WTC11 (cell line): ENCODE results near the gene CD37. TPM values are rescaled to one million over a fixed set of nuclear protein-coding genes. Genes with fewer than 3 reads are reported as not detected.
A peak's percentile ranks its signal among the peaks of the same experiment; 100 is the strongest.
"Not testable (repeated sequence)": the region's sequence is repeated elsewhere in the genome, so short reads cannot be mapped to it uniquely, and the experiment has no call there.

Experiments
- ATAC-seq: fragments of 200-7000 bp; cut with Tn5 transposase; 2 replicates; pipeline ENCODE4 v1.10.0; 2021; ENCODE audit warnings: mild to moderate bottlenecking, moderate library complexity
- CTCF ChIA-PET: fragments of 300-600 bp; sonication (Branson Sonifier 250); formaldehyde crosslinking; loops from one replicate; lab custom pipeline; 2021; ENCODE audit warnings: antibody characterized with exemption; lab: Charles Lee
- POLR2A ChIA-PET: fragments of 350-600 bp; sonication (Branson Sonifier 250); formaldehyde crosslinking; loops from one replicate; lab custom pipeline; 2021; ENCODE audit warnings: antibody characterized with exemption; lab: Charles Lee
- DNase-seq: peaks from one replicate; pipeline ENCODE4 v3.0.0; 2021; ENCODE audit warnings: low spot score
- H3K27ac Mint-ChIP-seq: 2 replicates; pipeline ENCODE4 v1.8.0; 2021; ENCODE audit warnings: mixed read lengths
- H3K27me3 Mint-ChIP-seq: 2 replicates; pipeline ENCODE4 v1.8.0; 2021; ENCODE audit warnings: low read depth, mild to moderate bottlenecking, moderate library complexity, mixed read lengths
- H3K36me3 Mint-ChIP-seq: 2 replicates; pipeline ENCODE4 v1.8.0; 2021; ENCODE audit warnings: mixed read lengths
- H3K4me1 Mint-ChIP-seq: 2 replicates; pipeline ENCODE4 v1.8.0; 2022; ENCODE audit warnings: mixed read lengths
- H3K4me3 Mint-ChIP-seq: 2 replicates; pipeline ENCODE4 v1.8.0; 2021; ENCODE audit warnings: mild to moderate bottlenecking, moderate library complexity, mixed read lengths
- H3K9me3 Mint-ChIP-seq: 2 replicates; pipeline ENCODE4 v1.8.0; 2021; ENCODE audit warnings: mixed read lengths
- ATF1 ChIP-seq: sonication (generic); formaldehyde crosslinking; IDR thresholded peaks from 2 replicates; pipeline ENCODE4 v1.8.1; 2023; ENCODE audit warnings: mild to moderate bottlenecking, moderate library complexity, missing genetic modification reagents
- EMX1 ChIP-seq: fragments of 250-450 bp; sonication (Bioruptor Pico); IDR thresholded peaks from 2 replicates; pipeline ENCODE4 v1.8.0; 2021; ENCODE audit warnings: mild to moderate bottlenecking
- FOXK1 ChIP-seq: sonication (generic); formaldehyde crosslinking; IDR thresholded peaks from 2 replicates; pipeline ENCODE4 v1.8.0; 2022; ENCODE audit warnings: mild to moderate bottlenecking, moderate library complexity, missing genetic modification reagents
- GABPB1 ChIP-seq: sonication (generic); formaldehyde crosslinking; IDR thresholded peaks from 2 replicates; pipeline ENCODE4 v1.8.1; 2023; ENCODE audit warnings: mild to moderate bottlenecking, missing genetic modification reagents
- HMGA2 ChIP-seq: fragments of 250-450 bp; sonication (Bioruptor Pico); IDR thresholded peaks from 2 replicates; pipeline ENCODE4 v1.4.0; 2021; ENCODE audit warnings: mild to moderate bottlenecking, moderate library complexity
- IRF2 ChIP-seq: sonication (generic); formaldehyde crosslinking; IDR thresholded peaks from 2 replicates; pipeline ENCODE4 v1.8.0; 2022; ENCODE audit warnings: low read depth, missing genetic modification reagents, borderline replicate concordance
- JAZF1 ChIP-seq: fragments of 250-450 bp; sonication (Bioruptor Pico); IDR thresholded peaks from 2 replicates; pipeline ENCODE4 v1.9.0; 2021; ENCODE audit warnings: moderate library complexity, mild to moderate bottlenecking, inconsistent platforms
- KAT7 ChIP-seq: sonication (generic); formaldehyde crosslinking; IDR thresholded peaks from 2 replicates; pipeline ENCODE4 v1.8.1; 2023; ENCODE audit warnings: missing genetic modification reagents, mild to moderate bottlenecking, borderline replicate concordance
- MXD4 ChIP-seq: fragments of 250-450 bp; sonication (Bioruptor Pico); IDR thresholded peaks from 2 replicates; pipeline ENCODE4 v1.8.0; 2021; ENCODE audit warnings: mild to moderate bottlenecking, moderate library complexity, borderline replicate concordance
- NFATC4 ChIP-seq: fragments of 250-450 bp; sonication (Bioruptor Pico); IDR thresholded peaks from 2 replicates; pipeline ENCODE4 v1.9.0; 2021; ENCODE audit warnings: mild to moderate bottlenecking
- NFYB ChIP-seq: sonication (generic); formaldehyde crosslinking; conservative IDR thresholded peaks from 2 replicates; pipeline ENCODE4 v1.8.0; 2022; ENCODE audit warnings: low read depth, missing genetic modification reagents
- NR1H2 ChIP-seq: sonication (generic); formaldehyde crosslinking; IDR thresholded peaks from 2 replicates; pipeline ENCODE4 v1.9.0; 2021; ENCODE audit warnings: mild to moderate bottlenecking, moderate library complexity, missing genetic modification reagents
- NR2C2 ChIP-seq: sonication (generic); formaldehyde crosslinking; IDR thresholded peaks from 2 replicates; pipeline ENCODE4 v1.8.0; 2022; ENCODE audit warnings: mild to moderate bottlenecking, missing genetic modification reagents
- SMAD4 ChIP-seq: sonication (generic); formaldehyde crosslinking; IDR thresholded peaks from 2 replicates; pipeline ENCODE4 v1.8.0; 2022; ENCODE audit warnings: mild to moderate bottlenecking, missing genetic modification reagents
- TCF7 ChIP-seq: sonication (generic); formaldehyde crosslinking; IDR thresholded peaks from 2 replicates; pipeline ENCODE4 v1.8.0; 2022; ENCODE audit warnings: mild to moderate bottlenecking, low read depth, missing genetic modification reagents, moderate library complexity
- ZBTB21 ChIP-seq: sonication (generic); formaldehyde crosslinking; IDR thresholded peaks from 2 replicates; pipeline ENCODE4 v1.8.1; 2023; ENCODE audit warnings: mild to moderate bottlenecking, missing genetic modification reagents, borderline replicate concordance
- ZNF121 ChIP-seq: sonication (generic); formaldehyde crosslinking; IDR thresholded peaks from 2 replicates; pipeline ENCODE4 v1.8.0; 2023; ENCODE audit warnings: missing genetic modification reagents
- ZNF416 ChIP-seq: fragments of 250-450 bp; sonication (Bioruptor Pico); IDR thresholded peaks from 2 replicates; pipeline ENCODE4 v1.9.0; 2021; ENCODE audit warnings: mild to moderate bottlenecking, inconsistent platforms
- total RNA-seq: library from RNA; stranded (reverse); gene quantifications from 3 replicates; pipeline ENCODE4 v1.2.3, GENCODE V29; 2021
- TF ChIP-seq, protein P1 (sequence below): sonication (generic); formaldehyde crosslinking; IDR thresholded peaks from 2 replicates; pipeline ENCODE4 v1.8.1; 2023; ENCODE audit warnings: mild to moderate bottlenecking, missing genetic modification reagents
- TF ChIP-seq, protein P2 (sequence below): sonication (generic); formaldehyde crosslinking; IDR thresholded peaks from 2 replicates; pipeline ENCODE4 v1.8.0; 2022; ENCODE audit warnings: mild to moderate bottlenecking, missing genetic modification reagents
- TF ChIP-seq, protein P3 (sequence below): sonication (generic); formaldehyde crosslinking; IDR thresholded peaks from 2 replicates; pipeline ENCODE4 v1.8.0; 2023; ENCODE audit warnings: missing genetic modification reagents
- TF ChIP-seq, protein P4 (sequence below): fragments of 250-450 bp; sonication (Bioruptor Pico); IDR thresholded peaks from 2 replicates; pipeline ENCODE4 v1.9.0; 2021; ENCODE audit warnings: mild to moderate bottlenecking
- TF ChIP-seq, protein P5 (sequence below): sonication (generic); formaldehyde crosslinking; IDR thresholded peaks from 2 replicates; pipeline ENCODE4 v1.8.1; 2023; ENCODE audit warnings: mild to moderate bottlenecking, missing genetic modification reagents, moderate library complexity
- TF ChIP-seq, protein P6 (sequence below): sonication (generic); formaldehyde crosslinking; conservative IDR thresholded peaks from 2 replicates; pipeline ENCODE4 v1.8.1; 2023; ENCODE audit warnings: mild to moderate bottlenecking, low read depth, missing genetic modification reagents, moderate library complexity
- TF ChIP-seq, protein P7 (sequence below): fragments of 250-450 bp; sonication (Bioruptor Pico); IDR thresholded peaks from 2 replicates; pipeline ENCODE4 v2.1.2; 2022; ENCODE audit warnings: mild to moderate bottlenecking, moderate library complexity

The CD37 gene
- total RNA-seq, 1 experiment from 2014 or later = 1.6 TPM

DNA sequence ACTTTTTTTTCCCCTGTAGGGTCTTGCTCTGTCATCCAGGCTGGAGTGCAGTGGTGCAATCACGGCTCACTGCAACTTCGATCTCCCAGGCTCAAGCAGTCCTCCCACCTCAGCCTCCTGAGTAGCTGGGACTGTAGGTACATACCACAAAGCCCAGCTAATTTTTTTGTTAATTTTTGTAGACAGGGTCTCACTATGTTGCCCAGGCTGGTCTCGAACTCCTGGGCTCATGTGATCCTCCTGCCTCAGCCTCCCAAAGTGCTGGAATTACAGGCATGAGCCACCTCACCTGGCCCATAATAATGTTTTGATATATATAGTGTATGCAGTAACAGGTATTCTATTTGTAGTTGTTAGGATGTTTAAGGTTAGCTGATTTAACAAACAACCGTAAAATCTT is 4.0 kb upstream of the CD37 start:
- H3K4me3 Mint-ChIP-seq, H3K27ac Mint-ChIP-seq, POLR2A ChIA-PET, DNase-seq, ATAC-seq: not testable (repeated sequence)
- peaks cover 12% of the 10 kb centered on the region for H3K4me1 Mint-ChIP-seq
- TF ChIP-seq ZNF121 = peak; percentile 86
- TF ChIP-seq, all 79 proteins: peak for 1; not testable (repeated sequence) for 78
- H3K36me3 Mint-ChIP-seq, H3K9me3 Mint-ChIP-seq: not testable (repeated sequence)
- CTCF ChIA-PET = interaction anchor here (1.0 to 1.7 kb wide), 6 partner anchors 8 to 337 kb away, joined by 3 to 8 read pairs (median 4); partner anchors contain the start of gene RUVBL2
- peaks cover 26% of the 10 kb centered on the region for H3K27me3 Mint-ChIP-seq

DNA sequence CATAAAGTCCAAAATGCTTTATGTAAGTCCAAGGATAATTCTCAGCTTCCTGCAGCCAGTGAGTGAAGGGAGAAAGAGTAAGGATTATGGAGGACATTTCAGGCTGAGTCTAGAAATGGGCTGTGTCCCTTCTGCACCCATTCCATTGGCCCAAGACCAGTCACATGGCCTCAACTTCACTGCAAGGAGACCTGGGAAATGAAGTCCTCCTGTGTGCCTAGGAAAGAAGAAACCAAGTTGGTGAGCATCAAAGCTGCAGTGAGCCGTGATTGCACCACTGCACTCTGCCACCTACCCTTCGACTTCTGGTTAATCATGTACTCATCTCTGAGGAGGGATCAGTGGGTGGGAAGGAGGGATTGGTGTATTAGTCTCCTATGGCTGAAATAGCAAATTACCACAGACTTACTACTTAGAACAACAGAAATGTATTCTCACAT is 3.6 kb upstream of the CD37 start:
- ATAC-seq = peak; percentile 93
- Mint-ChIP-seq H3K4me3 (no peak overlapping the region), H3K36me3 (peaks cover 5% of the 10 kb centered on the region), H3K27ac (no peak overlapping the region), H3K4me1 (peaks cover 12% of the 10 kb centered on the region), H3K27me3 (peaks cover 30% of the 10 kb centered on the region), H3K9me3 (no peaks in the 10 kb centered on the region)
- DNase-seq = peak; percentile 34
- ChIA-PET CTCF (interaction anchor here (0.5 to 1.7 kb wide), 5 partner anchors 30 to 1000 kb away, joined by 3 to 8 read pairs (median 4); partner anchors contain the start of gene RUVBL2), POLR2A (no interaction called here)
- TF ChIP-seq, protein P1, sequence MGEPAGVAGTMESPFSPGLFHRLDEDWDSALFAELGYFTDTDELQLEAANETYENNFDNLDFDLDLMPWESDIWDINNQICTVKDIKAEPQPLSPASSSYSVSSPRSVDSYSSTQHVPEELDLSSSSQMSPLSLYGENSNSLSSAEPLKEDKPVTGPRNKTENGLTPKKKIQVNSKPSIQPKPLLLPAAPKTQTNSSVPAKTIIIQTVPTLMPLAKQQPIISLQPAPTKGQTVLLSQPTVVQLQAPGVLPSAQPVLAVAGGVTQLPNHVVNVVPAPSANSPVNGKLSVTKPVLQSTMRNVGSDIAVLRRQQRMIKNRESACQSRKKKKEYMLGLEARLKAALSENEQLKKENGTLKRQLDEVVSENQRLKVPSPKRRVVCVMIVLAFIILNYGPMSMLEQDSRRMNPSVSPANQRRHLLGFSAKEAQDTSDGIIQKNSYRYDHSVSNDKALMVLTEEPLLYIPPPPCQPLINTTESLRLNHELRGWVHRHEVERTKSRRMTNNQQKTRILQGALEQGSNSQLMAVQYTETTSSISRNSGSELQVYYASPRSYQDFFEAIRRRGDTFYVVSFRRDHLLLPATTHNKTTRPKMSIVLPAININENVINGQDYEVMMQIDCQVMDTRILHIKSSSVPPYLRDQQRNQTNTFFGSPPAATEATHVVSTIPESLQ (CRISPR knock-in tag) = no peak
- TF ChIP-seq, protein P2, sequence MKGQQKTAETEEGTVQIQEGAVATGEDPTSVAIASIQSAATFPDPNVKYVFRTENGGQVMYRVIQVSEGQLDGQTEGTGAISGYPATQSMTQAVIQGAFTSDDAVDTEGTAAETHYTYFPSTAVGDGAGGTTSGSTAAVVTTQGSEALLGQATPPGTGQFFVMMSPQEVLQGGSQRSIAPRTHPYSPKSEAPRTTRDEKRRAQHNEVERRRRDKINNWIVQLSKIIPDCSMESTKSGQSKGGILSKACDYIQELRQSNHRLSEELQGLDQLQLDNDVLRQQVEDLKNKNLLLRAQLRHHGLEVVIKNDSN (CRISPR knock-in tag) = peak; percentile 97
- TF ChIP-seq HMGA2 (CRISPR knock-in tag) = no peak
- TF ChIP-seq TCF7 (CRISPR knock-in tag) = no peak
- no peak for TF ChIP-seq ZNF121
- no peak for TF ChIP-seq NFATC4 (CRISPR knock-in tag)
- TF ChIP-seq ZNF416 (CRISPR knock-in tag) = no peak
- no peak for TF ChIP-seq EMX1 (CRISPR knock-in tag)
- no peak for TF ChIP-seq SMAD4 (CRISPR knock-in tag)
- TF ChIP-seq GABPB1 (CRISPR knock-in tag) = 0 out of 2 replicates have a peak, but pooled peaks have one; percentile 44
- no peak for TF ChIP-seq NR2C2 (CRISPR knock-in tag)
- no peak for TF ChIP-seq JAZF1 (CRISPR knock-in tag)
- TF ChIP-seq MXD4 = no peak
- no peak for TF ChIP-seq IRF2 (CRISPR knock-in tag)
- TF ChIP-seq, protein P3, sequence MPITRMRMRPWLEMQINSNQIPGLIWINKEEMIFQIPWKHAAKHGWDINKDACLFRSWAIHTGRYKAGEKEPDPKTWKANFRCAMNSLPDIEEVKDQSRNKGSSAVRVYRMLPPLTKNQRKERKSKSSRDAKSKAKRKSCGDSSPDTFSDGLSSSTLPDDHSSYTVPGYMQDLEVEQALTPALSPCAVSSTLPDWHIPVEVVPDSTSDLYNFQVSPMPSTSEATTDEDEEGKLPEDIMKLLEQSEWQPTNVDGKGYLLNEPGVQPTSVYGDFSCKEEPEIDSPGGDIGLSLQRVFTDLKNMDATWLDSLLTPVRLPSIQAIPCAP (CRISPR knock-in tag) = no peak
- TF ChIP-seq NR1H2 (CRISPR knock-in tag) = no peak
- TF ChIP-seq, protein P4, sequence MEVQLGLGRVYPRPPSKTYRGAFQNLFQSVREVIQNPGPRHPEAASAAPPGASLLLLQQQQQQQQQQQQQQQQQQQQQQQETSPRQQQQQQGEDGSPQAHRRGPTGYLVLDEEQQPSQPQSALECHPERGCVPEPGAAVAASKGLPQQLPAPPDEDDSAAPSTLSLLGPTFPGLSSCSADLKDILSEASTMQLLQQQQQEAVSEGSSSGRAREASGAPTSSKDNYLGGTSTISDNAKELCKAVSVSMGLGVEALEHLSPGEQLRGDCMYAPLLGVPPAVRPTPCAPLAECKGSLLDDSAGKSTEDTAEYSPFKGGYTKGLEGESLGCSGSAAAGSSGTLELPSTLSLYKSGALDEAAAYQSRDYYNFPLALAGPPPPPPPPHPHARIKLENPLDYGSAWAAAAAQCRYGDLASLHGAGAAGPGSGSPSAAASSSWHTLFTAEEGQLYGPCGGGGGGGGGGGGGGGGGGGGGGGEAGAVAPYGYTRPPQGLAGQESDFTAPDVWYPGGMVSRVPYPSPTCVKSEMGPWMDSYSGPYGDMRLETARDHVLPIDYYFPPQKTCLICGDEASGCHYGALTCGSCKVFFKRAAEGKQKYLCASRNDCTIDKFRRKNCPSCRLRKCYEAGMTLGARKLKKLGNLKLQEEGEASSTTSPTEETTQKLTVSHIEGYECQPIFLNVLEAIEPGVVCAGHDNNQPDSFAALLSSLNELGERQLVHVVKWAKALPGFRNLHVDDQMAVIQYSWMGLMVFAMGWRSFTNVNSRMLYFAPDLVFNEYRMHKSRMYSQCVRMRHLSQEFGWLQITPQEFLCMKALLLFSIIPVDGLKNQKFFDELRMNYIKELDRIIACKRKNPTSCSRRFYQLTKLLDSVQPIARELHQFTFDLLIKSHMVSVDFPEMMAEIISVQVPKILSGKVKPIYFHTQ (CRISPR knock-in tag) = no peak
- TF ChIP-seq, protein P5, sequence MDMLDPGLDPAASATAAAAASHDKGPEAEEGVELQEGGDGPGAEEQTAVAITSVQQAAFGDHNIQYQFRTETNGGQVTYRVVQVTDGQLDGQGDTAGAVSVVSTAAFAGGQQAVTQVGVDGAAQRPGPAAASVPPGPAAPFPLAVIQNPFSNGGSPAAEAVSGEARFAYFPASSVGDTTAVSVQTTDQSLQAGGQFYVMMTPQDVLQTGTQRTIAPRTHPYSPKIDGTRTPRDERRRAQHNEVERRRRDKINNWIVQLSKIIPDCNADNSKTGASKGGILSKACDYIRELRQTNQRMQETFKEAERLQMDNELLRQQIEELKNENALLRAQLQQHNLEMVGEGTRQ (CRISPR knock-in tag) = peak; percentile 96
- TF ChIP-seq ZBTB21 = no peak
- peak; percentile 62 for TF ChIP-seq NFYB (CRISPR knock-in tag)
- TF ChIP-seq ATF1 (CRISPR knock-in tag) = no peak
- no peak for TF ChIP-seq FOXK1 (CRISPR knock-in tag)
- no peak for TF ChIP-seq KAT7
- TF ChIP-seq, protein P6, sequence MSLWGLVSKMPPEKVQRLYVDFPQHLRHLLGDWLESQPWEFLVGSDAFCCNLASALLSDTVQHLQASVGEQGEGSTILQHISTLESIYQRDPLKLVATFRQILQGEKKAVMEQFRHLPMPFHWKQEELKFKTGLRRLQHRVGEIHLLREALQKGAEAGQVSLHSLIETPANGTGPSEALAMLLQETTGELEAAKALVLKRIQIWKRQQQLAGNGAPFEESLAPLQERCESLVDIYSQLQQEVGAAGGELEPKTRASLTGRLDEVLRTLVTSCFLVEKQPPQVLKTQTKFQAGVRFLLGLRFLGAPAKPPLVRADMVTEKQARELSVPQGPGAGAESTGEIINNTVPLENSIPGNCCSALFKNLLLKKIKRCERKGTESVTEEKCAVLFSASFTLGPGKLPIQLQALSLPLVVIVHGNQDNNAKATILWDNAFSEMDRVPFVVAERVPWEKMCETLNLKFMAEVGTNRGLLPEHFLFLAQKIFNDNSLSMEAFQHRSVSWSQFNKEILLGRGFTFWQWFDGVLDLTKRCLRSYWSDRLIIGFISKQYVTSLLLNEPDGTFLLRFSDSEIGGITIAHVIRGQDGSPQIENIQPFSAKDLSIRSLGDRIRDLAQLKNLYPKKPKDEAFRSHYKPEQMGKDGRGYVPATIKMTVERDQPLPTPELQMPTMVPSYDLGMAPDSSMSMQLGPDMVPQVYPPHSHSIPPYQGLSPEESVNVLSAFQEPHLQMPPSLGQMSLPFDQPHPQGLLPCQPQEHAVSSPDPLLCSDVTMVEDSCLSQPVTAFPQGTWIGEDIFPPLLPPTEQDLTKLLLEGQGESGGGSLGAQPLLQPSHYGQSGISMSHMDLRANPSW (CRISPR knock-in tag) = no peak
- TF ChIP-seq, protein P7, sequence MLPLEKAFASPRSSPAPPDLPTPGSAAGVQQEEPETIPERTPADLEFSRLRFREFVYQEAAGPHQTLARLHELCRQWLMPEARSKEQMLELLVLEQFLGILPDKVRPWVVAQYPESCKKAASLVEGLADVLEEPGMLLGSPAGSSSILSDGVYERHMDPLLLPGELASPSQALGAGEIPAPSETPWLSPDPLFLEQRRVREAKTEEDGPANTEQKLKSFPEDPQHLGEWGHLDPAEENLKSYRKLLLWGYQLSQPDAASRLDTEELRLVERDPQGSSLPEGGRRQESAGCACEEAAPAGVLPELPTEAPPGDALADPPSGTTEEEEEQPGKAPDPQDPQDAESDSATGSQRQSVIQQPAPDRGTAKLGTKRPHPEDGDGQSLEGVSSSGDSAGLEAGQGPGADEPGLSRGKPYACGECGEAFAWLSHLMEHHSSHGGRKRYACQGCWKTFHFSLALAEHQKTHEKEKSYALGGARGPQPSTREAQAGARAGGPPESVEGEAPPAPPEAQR = no peak
